ENCODE measurements around the gene CARNS1.

Gene CARNS1

DNA sequence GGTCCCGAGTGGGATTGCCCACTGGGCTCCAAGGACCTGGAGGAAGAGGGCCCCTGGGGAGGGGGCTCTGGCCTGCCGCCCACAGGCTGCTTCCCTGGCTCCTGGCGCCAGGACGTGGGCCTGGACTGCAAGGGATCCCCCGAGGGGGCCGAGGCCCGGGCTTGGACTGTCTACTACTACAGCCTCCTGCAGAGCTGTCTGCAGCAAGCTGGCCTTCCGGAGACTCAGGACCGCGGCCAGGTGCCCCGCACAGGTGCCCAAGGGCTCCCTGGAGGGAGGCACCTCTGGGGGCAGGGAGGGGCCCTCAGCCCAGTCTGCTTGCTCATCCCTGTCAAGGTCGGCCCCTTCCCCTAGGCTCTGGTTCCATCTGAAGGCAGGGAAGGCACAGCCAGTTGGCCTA, 1.9 kb downstream of the CARNS1 start:
- peak overlapping the region; percentile 61 for H3K9ac ChIP-seq (ENCODE audit: insufficient read length)
- peak overlapping the region; percentile 50 for H3K4me3 ChIP-seq
- no peaks in the 10 kb centered on the region for H3K36me3 ChIP-seq (ENCODE audit: insufficient read depth, low read length)
- peak overlapping the region; percentile 73 for H3K27ac ChIP-seq
- TF ChIP-seq FOXP2 (optimal IDR thresholded peaks at IDR 0.05; ENCODE audit: control extremely low read depth, extremely low read length, insufficient read depth) (no peak), EZH2 (IDR thresholded peaks at IDR 0.05) (no peak), POLR2AphosphoS5 (IDR thresholded peaks at IDR 0.05; ENCODE audit: borderline replicate concordance, low read depth, low read length) (no peak)
- no peak for DNase-seq (ENCODE audit: low read depth, low spot score)
- H3K9me3 ChIP-seq (ENCODE audit: low read depth, low read length), result no peaks in the 10 kb centered on the region

DNA sequence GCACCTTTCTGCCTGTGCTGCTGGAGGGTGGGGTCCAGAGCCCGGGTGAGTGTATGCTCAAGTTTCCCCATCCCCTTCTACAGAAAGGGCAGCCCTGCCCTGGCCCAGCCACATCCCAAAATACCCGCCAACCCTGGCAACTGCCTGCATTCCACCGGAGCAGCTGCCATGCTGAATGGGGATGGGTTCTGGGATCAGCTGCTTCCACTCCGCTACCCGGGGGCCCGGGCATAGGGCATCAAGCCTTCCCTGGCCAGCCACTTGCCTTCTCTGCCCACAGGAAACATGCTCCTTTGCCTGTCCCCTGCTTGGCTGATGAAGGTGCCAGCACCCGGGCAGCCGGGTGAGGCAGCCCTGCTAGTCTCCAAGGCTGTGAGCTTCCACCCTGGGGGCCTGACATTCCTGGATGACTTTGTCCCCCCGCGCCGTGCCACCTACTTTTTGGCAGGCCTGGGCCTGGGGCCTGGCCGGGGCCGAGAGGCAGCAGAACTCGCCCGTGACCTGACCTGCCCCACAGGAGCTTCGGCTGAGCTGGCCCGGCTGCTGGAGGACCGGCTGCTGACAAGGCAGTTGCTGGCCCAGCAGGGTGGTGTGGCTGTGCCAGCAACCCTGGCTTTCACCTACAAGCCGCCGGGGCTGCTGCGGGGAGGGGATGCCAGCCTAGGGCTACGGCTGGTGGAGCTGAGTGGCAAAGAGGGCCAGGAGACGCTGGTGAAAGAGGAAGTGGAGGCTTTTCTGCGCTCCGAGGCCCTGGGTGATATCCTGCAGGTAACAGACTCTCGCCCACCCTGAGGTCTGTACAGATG, 3.2 kb downstream of the CARNS1 start:
- DNase-seq (ENCODE audit: low read depth, low spot score), result no peak
- Histone ChIP-seq H3K36me3 (ENCODE audit: insufficient read depth, low read length) (no peaks in the 10 kb centered on the region), H3K9ac (ENCODE audit: insufficient read length) (no peak overlapping the region), H3K9me3 (ENCODE audit: low read depth, low read length) (no peaks in the 10 kb centered on the region), H3K4me3 (no peak overlapping the region), H3K27ac (no peak overlapping the region)
- no peak for TF ChIP-seq EZH2 (IDR thresholded peaks at IDR 0.05)
- TF ChIP-seq POLR2AphosphoS5 (IDR thresholded peaks at IDR 0.05; ENCODE audit: borderline replicate concordance, low read depth, low read length), result no peak

DNA sequence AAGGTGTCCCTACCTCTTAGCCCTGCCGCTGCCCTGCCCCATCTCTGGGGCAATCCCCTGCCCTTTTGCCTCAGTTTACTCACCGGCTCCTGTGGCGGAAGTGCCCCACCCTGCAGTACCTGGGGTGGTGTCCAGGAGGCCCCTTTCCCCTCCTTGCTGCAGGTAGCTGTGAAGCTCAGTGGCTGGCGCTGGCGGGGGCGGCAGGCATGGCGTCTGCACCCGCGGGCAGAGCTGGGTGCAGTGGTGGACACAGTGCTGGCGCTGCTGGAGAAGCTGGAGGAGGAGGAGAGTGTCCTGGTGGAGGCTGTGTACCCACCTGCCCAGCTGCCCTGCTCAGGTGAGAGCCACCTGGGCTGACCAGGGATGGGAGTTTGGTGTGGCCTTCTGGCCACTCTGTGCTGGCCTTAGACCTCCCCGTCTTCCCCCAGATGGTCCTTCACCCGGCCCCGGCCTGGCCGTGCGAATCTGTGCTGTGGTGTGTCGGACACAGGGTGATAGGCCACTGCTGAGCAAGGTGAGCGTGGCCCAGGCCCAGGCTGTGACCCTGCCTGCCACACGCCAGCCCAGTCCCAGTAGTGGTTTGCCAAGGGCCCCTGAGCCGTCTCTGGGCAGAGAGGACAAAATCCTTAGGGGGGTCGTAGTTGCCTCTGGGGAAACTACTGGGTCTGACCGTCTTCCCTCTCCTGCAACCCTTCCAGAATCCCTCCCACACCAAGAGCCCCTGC, 4.0 kb downstream of the CARNS1 start:
- no peak for TF ChIP-seq EZH2 (IDR thresholded peaks at IDR 0.05)
- TF ChIP-seq POLR2AphosphoS5 (IDR thresholded peaks at IDR 0.05; ENCODE audit: borderline replicate concordance, low read depth, low read length), result no peak
- TF ChIP-seq FOXP2 (optimal IDR thresholded peaks at IDR 0.05; ENCODE audit: control extremely low read depth, extremely low read length, insufficient read depth), result no peak
- Histone ChIP-seq H3K36me3 (ENCODE audit: insufficient read depth, low read length) (no peaks in the 10 kb centered on the region), H3K9me3 (ENCODE audit: low read depth, low read length) (no peaks in the 10 kb centered on the region), H3K27ac (no peak overlapping the region), H3K9ac (ENCODE audit: insufficient read length) (no peak overlapping the region), H3K4me3 (no peak overlapping the region)
- DNase-seq (ENCODE audit: low read depth, low spot score), result no peak

DNA sequence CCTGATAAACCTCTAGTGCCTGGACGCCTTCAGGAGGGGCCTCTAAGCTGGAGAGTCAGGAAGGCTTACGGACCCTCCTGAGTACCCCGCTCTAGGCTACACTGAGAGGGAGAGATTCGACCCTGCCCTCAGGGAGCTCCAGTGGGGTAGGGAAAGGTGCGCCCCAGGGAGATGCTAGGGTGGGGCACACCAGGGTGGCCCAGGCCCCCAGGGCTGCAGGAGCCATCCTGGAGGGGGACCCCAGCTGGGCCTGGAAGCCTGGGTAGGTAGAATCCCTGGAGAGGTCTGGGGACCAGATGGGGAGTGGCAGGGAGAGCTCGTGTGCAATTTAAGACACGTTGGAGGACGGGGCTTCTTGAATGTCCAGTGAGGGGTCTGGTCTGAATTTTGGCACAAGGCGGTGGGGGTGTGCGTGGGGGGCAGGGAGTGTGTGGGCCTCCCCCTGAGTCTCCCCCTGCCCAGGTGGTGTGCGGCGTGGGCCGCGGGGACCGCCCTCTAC, 4.7 kb downstream of the CARNS1 start:
- no peak for DNase-seq (ENCODE audit: low read depth, low spot score)
- Histone ChIP-seq H3K9ac (ENCODE audit: insufficient read length) (no peak overlapping the region), H3K27ac (no peak overlapping the region), H3K36me3 (ENCODE audit: insufficient read depth, low read length) (no peaks in the 10 kb centered on the region), H3K4me3 (no peak overlapping the region), H3K9me3 (ENCODE audit: low read depth, low read length) (no peaks in the 10 kb centered on the region)
- TF ChIP-seq FOXP2 (optimal IDR thresholded peaks at IDR 0.05; ENCODE audit: control extremely low read depth, extremely low read length, insufficient read depth) (no peak), EZH2 (IDR thresholded peaks at IDR 0.05) (no peak), POLR2AphosphoS5 (IDR thresholded peaks at IDR 0.05; ENCODE audit: borderline replicate concordance, low read depth, low read length) (no peak)

DNA sequence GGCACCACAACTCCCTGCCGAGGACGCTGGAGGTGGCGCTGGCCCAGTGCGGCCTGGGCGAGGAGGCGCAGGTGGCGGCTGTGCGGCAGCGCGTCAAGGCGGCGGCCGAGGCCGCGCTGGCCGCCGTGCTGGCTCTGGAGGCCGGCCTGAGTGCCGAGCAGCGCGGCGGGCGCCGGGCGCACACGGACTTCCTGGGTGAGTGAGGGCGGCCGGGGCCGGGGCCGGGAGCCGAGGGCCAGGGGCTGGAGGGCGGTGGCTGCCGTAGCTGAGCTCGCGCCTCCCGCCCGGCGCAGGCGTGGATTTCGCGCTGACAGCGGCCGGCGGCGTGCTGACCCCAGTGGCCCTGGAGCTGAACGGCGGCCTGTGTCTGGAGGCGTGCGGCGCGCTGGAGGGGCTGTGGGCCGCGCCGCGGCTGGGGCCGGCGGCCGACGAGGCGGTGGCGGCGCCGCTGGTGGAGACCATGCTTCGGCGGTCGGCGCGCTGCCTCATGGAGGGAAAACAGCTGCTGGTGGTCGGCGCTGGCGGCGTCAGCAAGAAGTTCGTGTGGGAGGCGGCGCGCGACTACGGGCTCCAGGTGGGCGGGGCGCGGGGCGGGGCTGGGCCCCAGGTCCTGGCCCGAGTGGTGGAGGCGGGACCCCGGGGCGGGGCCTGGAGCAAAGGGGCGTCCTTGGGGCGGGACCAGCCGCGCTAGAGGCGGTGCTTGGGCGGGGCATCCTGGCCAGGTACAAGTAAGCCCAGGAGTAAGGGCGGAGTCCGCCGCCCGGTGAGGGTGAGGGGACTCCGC, 5.4 kb downstream of the CARNS1 start:
- peak; percentile 81 for TF ChIP-seq FOXP2 (optimal IDR thresholded peaks at IDR 0.05; ENCODE audit: control extremely low read depth, extremely low read length, insufficient read depth)
- TF ChIP-seq POLR2AphosphoS5 (IDR thresholded peaks at IDR 0.05; ENCODE audit: borderline replicate concordance, low read depth, low read length), result peak; percentile 65; the same call in 1 of the 2 replicates
- TF ChIP-seq EZH2 (IDR thresholded peaks at IDR 0.05), result no peak
- peak overlapping the region; percentile 66 for H3K9ac ChIP-seq (ENCODE audit: insufficient read length)
- no peaks in the 10 kb centered on the region for H3K9me3 ChIP-seq (ENCODE audit: low read depth, low read length)
- H3K27ac ChIP-seq, result peak overlapping the region; percentile 71; the same call in 1 of the 2 replicates
- DNase-seq (ENCODE audit: low read depth, low spot score), result peak; percentile 37
- no peaks in the 10 kb centered on the region for H3K36me3 ChIP-seq (ENCODE audit: insufficient read depth, low read length)
- peak overlapping the region; percentile 67 for H3K4me3 ChIP-seq

DNA sequence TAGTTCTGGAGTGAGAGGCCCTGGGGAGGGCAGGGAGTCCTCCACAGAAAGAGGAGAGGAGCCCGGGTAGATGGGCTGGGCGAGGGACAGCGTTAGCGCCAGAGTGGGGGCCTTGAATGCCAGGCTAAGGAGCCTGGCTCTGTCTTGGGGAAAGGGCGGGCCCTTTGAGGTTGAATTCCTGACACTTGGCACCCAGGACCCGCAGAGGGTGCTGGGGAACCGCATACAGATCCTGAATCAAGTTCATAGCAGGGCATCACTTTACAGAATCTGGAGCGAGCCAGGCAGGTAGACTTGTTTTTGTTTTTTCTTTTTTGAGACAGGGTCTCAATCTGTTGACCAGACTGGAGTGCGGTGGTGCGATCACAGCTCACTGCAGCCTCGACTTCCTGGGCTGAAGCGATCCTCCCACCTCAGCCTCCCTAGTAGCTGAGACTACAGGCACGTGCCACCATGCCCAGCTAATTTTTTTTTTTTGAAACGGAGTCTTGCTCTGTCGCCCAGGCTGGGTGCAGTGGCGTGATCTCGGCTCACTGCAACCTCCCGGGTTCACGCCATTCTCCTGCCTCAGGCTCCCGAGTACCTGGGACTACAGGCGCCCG, 6.1 kb downstream of the CARNS1 start:
- no peak for TF ChIP-seq FOXP2 (optimal IDR thresholded peaks at IDR 0.05; ENCODE audit: control extremely low read depth, extremely low read length, insufficient read depth)
- no peak; the same call in 1 of the 2 replicates for TF ChIP-seq POLR2AphosphoS5 (IDR thresholded peaks at IDR 0.05; ENCODE audit: borderline replicate concordance, low read depth, low read length)
- no peak for TF ChIP-seq EZH2 (IDR thresholded peaks at IDR 0.05)
- Histone ChIP-seq H3K9me3 (ENCODE audit: low read depth, low read length) (no peaks in the 10 kb centered on the region), H3K36me3 (ENCODE audit: insufficient read depth, low read length) (no peaks in the 10 kb centered on the region), H3K27ac (no peak overlapping the region), H3K4me3 (peak overlapping the region; percentile 42), H3K9ac (ENCODE audit: insufficient read length) (no peak overlapping the region)
- no peak for DNase-seq (ENCODE audit: low read depth, low spot score)

DNA sequence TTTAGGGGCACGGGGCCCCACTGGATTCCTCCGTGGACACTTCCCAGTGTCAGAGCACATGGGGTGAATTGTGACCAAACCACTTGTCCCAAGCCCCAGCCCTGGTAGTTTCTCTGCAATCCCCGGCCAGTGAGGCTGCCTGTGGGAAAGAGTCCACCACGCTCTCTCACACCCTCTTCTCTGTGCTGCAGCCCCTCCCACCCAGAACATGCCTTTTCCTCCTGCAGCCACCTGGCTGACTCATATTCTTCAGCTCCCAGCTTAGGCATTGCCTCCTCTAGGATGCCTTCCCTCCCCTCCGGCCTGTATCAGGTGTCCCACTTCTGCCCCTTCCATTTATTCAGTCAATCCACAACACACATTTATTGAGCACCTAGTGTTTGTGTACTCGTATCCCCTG, 7.4 kb downstream of the CARNS1 start:
- no peak for DNase-seq (ENCODE audit: low read depth, low spot score)
- TF ChIP-seq EZH2 (IDR thresholded peaks at IDR 0.05), result no peak
- TF ChIP-seq POLR2AphosphoS5 (IDR thresholded peaks at IDR 0.05; ENCODE audit: borderline replicate concordance, low read depth, low read length), result no peak
- no peak for TF ChIP-seq FOXP2 (optimal IDR thresholded peaks at IDR 0.05; ENCODE audit: control extremely low read depth, extremely low read length, insufficient read depth)
- Histone ChIP-seq H3K4me3 (no peak overlapping the region), H3K27ac (no peak overlapping the region), H3K9me3 (ENCODE audit: low read depth, low read length) (no peaks in the 10 kb centered on the region), H3K9ac (ENCODE audit: insufficient read length) (no peak overlapping the region), H3K36me3 (ENCODE audit: insufficient read depth, low read length) (no peaks in the 10 kb centered on the region)
